K562 (cell line): ENCODE results near the gene STMN3. TPM values are rescaled to one million over a fixed set of nuclear protein-coding genes. Genes with fewer than 3 reads are reported as not detected.

Source experiments
- DPF2 ChIP-seq: fragments of 450-650 bp; IDR thresholded peaks from 2 replicates; pipeline ENCODE4 v1.6.1; 2016
- ETS2 ChIP-seq: IDR thresholded peaks from 2 replicates; pipeline ENCODE4 v1.6.1; 2016; ENCODE audit warnings: borderline replicate concordance, missing genetic modification characterization, mild to moderate bottlenecking, moderate library complexity, missing compliant biosample characterization; ENCODE audit not compliant: poor library complexity, severe bottlenecking
- GABPB1 ChIP-seq: sonication (generic); formaldehyde crosslinking; IDR thresholded peaks from 2 replicates; pipeline ENCODE4 v1.8.0; 2022; ENCODE audit warnings: mild to moderate bottlenecking, missing genetic modification reagents
- JUND ChIP-seq, 2 experiments: IDR thresholded peaks; 2 replicates in 1 of 2; 3 replicates in 1 of 2; pipeline ENCODE4 v1.6.1; 2011; ENCODE audit warnings: borderline replicate concordance in 2 of 2, low read depth in 2 of 2, low read length in 2 of 2, improper control_type of control experiment in 1 of 2, missing biosample characterization in 1 of 2, missing genetic modification characterization in 1 of 2, missing genetic modification reagents in 1 of 2
- MAFF ChIP-seq: IDR thresholded peaks from 2 replicates; pipeline ENCODE4 v1.6.1; 2012; ENCODE audit warnings: low read length, improper control_type of control experiment
- MAFG ChIP-seq: fragments of 450-650 bp; conservative IDR thresholded peaks from 2 replicates; pipeline ENCODE4 v1.6.1; 2016; ENCODE audit warnings: missing genetic modification characterization, missing compliant biosample characterization
- POLR2A ChIP-seq: fragments of 450-650 bp; conservative IDR thresholded peaks from 2 replicates; pipeline ENCODE4 v1.6.1; 2016
- POLR2G ChIP-seq: fragments of 200-400 bp; formaldehyde crosslinking; IDR thresholded peaks from 2 replicates; pipeline ENCODE4 v1.6.1; 2017; ENCODE audit warnings: low read depth, mild to moderate bottlenecking, antibody characterized with exemption, low read length, moderate library complexity
- RBFOX2 ChIP-seq: fragments of 200-400 bp; formaldehyde crosslinking; IDR thresholded peaks from 2 replicates; pipeline ENCODE4 v1.6.1; 2017; ENCODE audit warnings: low read depth, mild to moderate bottlenecking, low read length, moderate library complexity
- RBM39 ChIP-seq: fragments of 200-400 bp; formaldehyde crosslinking; optimal IDR thresholded peaks from 2 replicates; pipeline ENCODE3; 2018; ENCODE audit warnings: low read depth, low read length
- STAG1 ChIP-seq: sonication (generic); formaldehyde crosslinking; IDR thresholded peaks from 2 replicates; pipeline ENCODE4 v1.5.0; 2020; ENCODE audit warnings: missing genetic modification reagents, borderline replicate concordance
- VEZF1 ChIP-seq: fragments of 200-800 bp; sonication (Bioruptor generic); IDR thresholded peaks from 2 replicates; pipeline ENCODE4 v1.6.1; 2017; ENCODE audit warnings: missing genetic modification characterization, missing compliant biosample characterization
- ZNF586 ChIP-seq: fragments of 450-650 bp; formaldehyde crosslinking; conservative IDR thresholded peaks from 2 replicates; pipeline ENCODE4 v1.4.0; 2020; ENCODE audit warnings: mild to moderate bottlenecking, moderate library complexity
- polyA plus RNA-seq, 8 experiments: library from polyadenylated mRNA; depleted of rRNA in 4 of 8; stranded (reverse) in 5 of 8; unstranded in 3 of 8; fragments of >200 nt; fragmentation: Nextera tagmentation in 2 of 8; fragmentation: Illumina TruSeq in 1 of 8; extraction: Ambion mirVana in 2 of 8; extraction: Trizol in 1 of 8; gene quantifications; 2 replicates each; pipeline versions ENCODE4 v1.2.1 to v1.2.3, GENCODE V29; 2011 to 2014; ENCODE audit warnings: inconsistent platforms in 1 of 8, missing spikeins in 1 of 8
- total RNA-seq, 7 experiments: library from RNA; depleted of rRNA in 6 of 7; stranded (reverse); fragments of >200 nt in 6 of 7; fragmentation: Illumina TruSeq in 2 of 7; extraction: Trizol in 2 of 7; gene quantifications; 2 replicates each; pipeline versions ENCODE4 v1.2.1 to v1.2.3, GENCODE V29; 2011 to 2021; ENCODE audit warnings: low replicate concordance in 1 of 7
- TF ChIP-seq, protein P1 (sequence below): fragments of 250-450 bp; sonication (Bioruptor Pico); IDR thresholded peaks from 2 replicates; pipeline ENCODE4 v1.8.0; 2022; ENCODE audit warnings: moderate library complexity, mild to moderate bottlenecking, inconsistent platforms
- TF ChIP-seq, protein P2 (sequence below): fragments of 450-650 bp; formaldehyde crosslinking; IDR thresholded peaks from 2 replicates; pipeline ENCODE4 v1.4.0; 2020; ENCODE audit warnings: mild to moderate bottlenecking

Gene STMN3
- total and polyA plus RNA-seq, 9 of the 15 experiments (the other 6 are each of a cell fraction or from before 2014, with no cell fraction given), result 0.70 to 65.6 (median 29.4) TPM

DNA sequence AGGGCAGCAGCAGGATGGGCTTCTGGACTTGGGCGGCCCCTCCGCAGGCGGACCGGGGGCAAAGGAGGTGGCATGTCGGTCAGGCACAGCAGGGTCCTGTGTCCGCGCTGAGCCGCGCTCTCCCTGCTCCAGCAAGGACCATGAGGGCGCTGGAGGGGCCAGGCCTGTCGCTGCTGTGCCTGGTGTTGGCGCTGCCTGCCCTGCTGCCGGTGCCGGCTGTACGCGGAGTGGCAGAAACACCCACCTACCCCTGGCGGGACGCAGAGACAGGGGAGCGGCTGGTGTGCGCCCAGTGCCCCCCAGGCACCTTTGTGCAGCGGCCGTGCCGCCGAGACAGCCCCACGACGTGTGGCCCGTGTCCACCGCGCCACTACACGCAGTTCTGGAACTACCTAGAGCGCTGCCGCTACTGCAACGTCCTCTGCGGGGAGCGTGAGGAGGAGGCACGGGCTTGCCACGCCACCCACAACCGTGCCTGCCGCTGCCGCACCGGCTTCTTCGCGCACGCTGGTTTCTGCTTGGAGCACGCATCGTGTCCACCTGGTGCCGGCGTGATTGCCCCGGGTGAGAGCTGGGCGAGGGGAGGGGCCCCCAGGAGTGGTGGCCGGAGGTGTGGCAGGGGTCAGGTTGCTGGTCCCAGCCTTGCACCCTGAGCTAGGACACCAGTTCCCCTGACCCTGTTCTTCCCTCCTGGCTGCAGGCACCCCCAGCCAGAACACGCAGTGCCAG, 43.6 kb upstream of the STMN3 start, which contains the start of gene TNFRSF6B (continued):
- TF ChIP-seq, protein P1, sequence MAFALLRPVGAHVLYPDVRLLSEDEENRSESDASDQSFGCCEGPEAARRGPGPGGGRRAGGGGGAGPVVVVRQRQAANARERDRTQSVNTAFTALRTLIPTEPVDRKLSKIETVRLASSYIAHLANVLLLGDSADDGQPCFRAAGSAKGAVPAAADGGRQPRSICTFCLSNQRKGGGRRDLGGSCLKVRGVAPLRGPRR (CRISPR knock-in tag), result no peak
- TF ChIP-seq GABPB1, result no peak
- TF ChIP-seq MAFF, result no peak
- TF ChIP-seq, protein P2, sequence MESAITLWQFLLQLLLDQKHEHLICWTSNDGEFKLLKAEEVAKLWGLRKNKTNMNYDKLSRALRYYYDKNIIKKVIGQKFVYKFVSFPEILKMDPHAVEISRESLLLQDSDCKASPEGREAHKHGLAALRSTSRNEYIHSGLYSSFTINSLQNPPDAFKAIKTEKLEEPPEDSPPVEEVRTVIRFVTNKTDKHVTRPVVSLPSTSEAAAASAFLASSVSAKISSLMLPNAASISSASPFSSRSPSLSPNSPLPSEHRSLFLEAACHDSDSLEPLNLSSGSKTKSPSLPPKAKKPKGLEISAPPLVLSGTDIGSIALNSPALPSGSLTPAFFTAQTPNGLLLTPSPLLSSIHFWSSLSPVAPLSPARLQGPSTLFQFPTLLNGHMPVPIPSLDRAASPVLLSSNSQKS (CRISPR knock-in tag), result no peak
- no peak for TF ChIP-seq ETS2 (tag)
- no peak for TF ChIP-seq ZNF586
- TF ChIP-seq RBM39, result peak; percentile 66
- TF ChIP-seq JUND (IDR thresholded peaks at IDR 0.05; ENCODE audit: borderline replicate concordance, low read depth, low read length), result no peak
- no peak for TF ChIP-seq JUND (tag; IDR thresholded peaks at IDR 0.05; ENCODE audit: borderline replicate concordance, low read depth, low read length)
- peak; percentile 81 for TF ChIP-seq POLR2G
- TF ChIP-seq VEZF1 (CRISPR knock-in tag), result no peak
- TF ChIP-seq POLR2A, result peak; percentile 49
- TF ChIP-seq STAG1 (CRISPR knock-in tag), result no peak
- peak; percentile 42 for TF ChIP-seq RBFOX2
- no peak for TF ChIP-seq MAFG
- TF ChIP-seq DPF2, result no peak
- TF ChIP-seq, all 486 proteins: peak for 19
